Testis (tissue), 2 donors: ENCODE data around the gene KLHDC7A.

ENCODE experiments used
- CTCF ChIP-seq, 3 experiments: fragments of 450-650 bp in 2 of 3; fragments of 200-600 bp in 1 of 3; sonication (generic) in 1 of 3; IDR thresholded peaks; one replicate each; pipeline ENCODE4 v1.5.1; 2016 to 2019; ENCODE audit warnings: antibody characterized with exemption in 3 of 3, mild to moderate bottlenecking in 2 of 3, moderate library complexity in 1 of 3
- POLR2A ChIP-seq: fragments of 450-650 bp; IDR thresholded peaks from one replicate; pipeline ENCODE4 v1.6.1; 2017; ENCODE audit warnings: antibody characterized with exemption, mild to moderate bottlenecking, moderate library complexity

- TF ChIP-seq CTCF (IDR thresholded peaks at IDR 0.05) = no peak
- TF ChIP-seq POLR2A = no peak
Observed at GRCh38 chr1:18475234-18475905, 5.4 kb upstream of the KLHDC7A start.
